ENCODE measurements around the gene CLIP4. TPM values are rescaled to one million over a fixed set of nuclear protein-coding genes. Genes with fewer than 3 reads are reported as not detected.

CLIP4 gene
- total and polyA plus RNA-seq, 2 of the 4 experiments (the other 2 are of a cell fraction) = 29.7 to 66.3 TPM

GRCh38 chr2:29066271-29066860 is 48.8 kb upstream of the CLIP4 start:
- H2BK20ac ChIP-seq (ENCODE audit: low read depth, low read length) = no peak overlapping the region
- BruUV-seq (replicated peaks) = no TSS peak

More at GRCh38 chr2:29066271-29066860, 48.8 kb upstream of the CLIP4 start:
- peak; percentile 68 for DNase-seq
- Histone ChIP-seq H2AFZ (replicated peaks; ENCODE audit: low read length, poor library complexity) (peak overlapping the region; percentile 44), H3K27me3 (ENCODE audit: control insufficient read depth, insufficient read depth, low read length) (no peaks in the 10 kb centered on the region; the same call in 1 of the 2 replicates), H3K27ac (ENCODE audit: insufficient read depth, low read length) (no peak overlapping the region), H4K5ac (ENCODE audit: low read depth, low read length) (no peak overlapping the region), H2AK5ac (ENCODE audit: low read depth, low read length) (no peak overlapping the region), H3K36me3 (ENCODE audit: control insufficient read depth, insufficient read depth, low read length) (no peaks in the 10 kb centered on the region), H3K9me1 (ENCODE audit: insufficient read depth, low read length) (no peaks in the 10 kb centered on the region), H3K56ac (ENCODE audit: extremely low read depth, insufficient read depth, low read length) (no peak overlapping the region), H3K4ac (ENCODE audit: low read depth, low read length) (no peak overlapping the region), H4K8ac (ENCODE audit: low read depth in 2 of 2, low read length in 2 of 2) (no peak overlapping the region), H3K4me3 (ENCODE audit: insufficient read depth, low read depth, low read length) (no peak overlapping the region), H3K4me1 (ENCODE audit: control insufficient read depth, insufficient read depth, low read length) (peaks cover 7% of the 10 kb centered on the region; the same call in 1 of the 2 replicates), H4K91ac (ENCODE audit: insufficient read depth, low read depth, low read length) (no peak overlapping the region), H3K9me3 (ENCODE audit: control insufficient read depth, insufficient read depth, low read length) (no peaks in the 10 kb centered on the region), H3K4me2 (ENCODE audit: low read depth, low read length) (no peak overlapping the region), H2AK9ac (replicated peaks; ENCODE audit: low read depth, low read length, poor library complexity) (no peak overlapping the region), H3K79me1 (ENCODE audit: low read depth in 1 of 2, low read length in 2 of 2) (no peaks in the 10 kb centered on the region), H2BK15ac (ENCODE audit: low read depth, low read length) (no peak overlapping the region), H2BK120ac (ENCODE audit: low read depth, low read length) (no peak overlapping the region), H4K20me1 (ENCODE audit: insufficient read depth, low read length) (no peaks in the 10 kb centered on the region), H3K18ac (ENCODE audit: low read depth, low read length) (no peak overlapping the region), H3K9ac (ENCODE audit: low read depth, low read length) (no peak overlapping the region), H3K23ac (ENCODE audit: low read depth, low read length) (no peak overlapping the region), H3K14ac (replicated peaks; ENCODE audit: low read depth, low read length) (no peak overlapping the region), H2BK5ac (ENCODE audit: low read depth, low read length, poor library complexity, severe bottlenecking) (no peak overlapping the region)
- 76% methylated on average over 3 of the region's 8 CpGs; no CpG with 5 or more reads in 1 of the 2 experiments for WGBS, 2 experiments (ENCODE audit: extremely low coverage in 2 of 2, insufficient read length in 1 of 2)
- TF ChIP-seq, protein P1, sequence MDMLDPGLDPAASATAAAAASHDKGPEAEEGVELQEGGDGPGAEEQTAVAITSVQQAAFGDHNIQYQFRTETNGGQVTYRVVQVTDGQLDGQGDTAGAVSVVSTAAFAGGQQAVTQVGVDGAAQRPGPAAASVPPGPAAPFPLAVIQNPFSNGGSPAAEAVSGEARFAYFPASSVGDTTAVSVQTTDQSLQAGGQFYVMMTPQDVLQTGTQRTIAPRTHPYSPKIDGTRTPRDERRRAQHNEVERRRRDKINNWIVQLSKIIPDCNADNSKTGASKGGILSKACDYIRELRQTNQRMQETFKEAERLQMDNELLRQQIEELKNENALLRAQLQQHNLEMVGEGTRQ (IDR thresholded peaks at IDR 0.05; ENCODE audit: low read depth, low read length) = no peak
- TF ChIP-seq CEBPB (IDR thresholded peaks at IDR 0.05; ENCODE audit: low read depth, low read length) = peak; percentile 97
- dilution Hi-C loops (cut with HindIII; ENCODE audit: low sequenced_read_pairs, unreplicated experiment) = no loop called here
- in situ Hi-C loops (cut with MboI; ENCODE audit: low sequenced_read_pairs) = no loop called here
- intact Hi-C loops (cut with micrococcal nuclease) = no loop called here
- ChIA-PET POLR2A (ENCODE audit: unreplicated experiment) (no interaction called here), CTCF (interaction anchor here (0.8 kb wide), 1 partner anchor 11 kb away, joined by 4 read pairs; no protein-coding TSS in a partner anchor)
- peak; percentile 52 for ATAC-seq (ENCODE audit: low read depth)
